ENCODE data around the gene SIVA1.

GRCh38 chr14:104785708-104786080 lies 32.7 kb downstream of the SIVA1 start:
- no peak for TF ChIP-seq SMC3 (IDR thresholded peaks at IDR 0.05; ENCODE audit: low read depth, low read length)
- no peak for TF ChIP-seq CTCF (IDR thresholded peaks at IDR 0.05)
- no peak for TF ChIP-seq CHD2 (IDR thresholded peaks at IDR 0.05; ENCODE audit: low read length, partially characterized antibody)
- no peak for TF ChIP-seq RAD21 (IDR thresholded peaks at IDR 0.05; ENCODE audit: low read length)
- TF ChIP-seq USF2 (IDR thresholded peaks at IDR 0.05; ENCODE audit: borderline replicate concordance, low read depth, low read length) = no peak
- no peak for TF ChIP-seq PBX3 (IDR thresholded peaks at IDR 0.05)
- TF ChIP-seq EP300 (IDR thresholded peaks at IDR 0.05; ENCODE audit: borderline replicate concordance in 1 of 2, low read depth in 1 of 2, low read length in 1 of 2) = no peak
- TF ChIP-seq GABPA (IDR thresholded peaks at IDR 0.05; ENCODE audit: low read depth) = no peak
- no peak for TF ChIP-seq SIN3A (IDR thresholded peaks at IDR 0.05; ENCODE audit: borderline replicate concordance, low read depth, low read length)
